ENCODE data around the gene NUP88. TPM values are rescaled to one million over a fixed set of nuclear protein-coding genes. Genes with fewer than 3 reads are reported as not detected.
A peak's percentile ranks its signal among the peaks of the same experiment; 100 is the strongest.

Gene NUP88
- 87.4 and 95.8 TPM in 2 replicates for total RNA-seq
- polyA plus RNA-seq = 50.9 and 52.5 TPM in 2 replicates
- 82.1 and 85.3 TPM in 2 replicates for polyA plus RNA-seq (2011; cell fraction: cytosol; rRNA removed)
- 71.3 and 83.8 TPM in 2 replicates for polyA plus RNA-seq (2011; cell fraction: nucleus; rRNA removed)
- polyA plus RNA-seq (2012) = 58.0 and 90.2 TPM in 2 replicates
- 72.8 and 98.6 TPM in 2 replicates for polyA minus RNA-seq
- 90.5 TPM for polyA minus RNA-seq (2011; cell fraction: cytosol; rRNA and poly(A)+ RNA removed)
- 64.0 and 71.0 TPM in 2 replicates for polyA minus RNA-seq (2011; cell fraction: nucleus; rRNA and poly(A)+ RNA removed)
- Bru-seq, nascent RNA = percentile 81 among the genes with signal in this experiment
- percentile 77 among the genes with signal in this experiment for BruChase-seq, experiment 1, labeled RNA remaining after a 6-hour chase
- BruChase-seq, experiment 2, labeled RNA remaining after a 2-hour chase = percentile 73 among the genes with signal in this experiment
- long read RNA-seq, transcript NUP88-201 (17 exons, 2,194 nt) = minor isoform, 5 of 235 reads
- long read RNA-seq, transcript NUP88-210 (11 exons, 2,081 nt) = minor isoform, 10 of 235 reads
- long read RNA-seq, transcript NUP88-207 (17 exons, 2,916 nt) = major isoform, 168 of 235 reads
- long read RNA-seq, partial matches to known transcripts = 9 of 235 reads
- long read RNA-seq, other reads (novel, unspliced or antisense) = 43 of 235 reads

GRCh38 chr17:5419356-5419958, at the start of gene NUP88:
Gene NUP88, minus strand, starts transcription at chr17:5419662. Its CDS starts 12 bp downstream, at chr17:5419650.
- BruUV-seq (replicated peaks) = TSS peak; percentile 62
- peak; percentile 90 for FAIRE-seq
- POLR2A ChIA-PET = interaction anchor here (0.6 to 1.3 kb wide), 4 partner anchors 19 to 100 kb away, joined by 4 to 9 read pairs (median 4); partner anchors contain the start of genes C1QBP, DERL2 and MIS12

More at GRCh38 chr17:5419356-5419958, at the start of gene NUP88:
- no peaks in the 10 kb centered on the region for H3K27me3 ChIP-seq (ENCODE audit: control insufficient read depth in 2 of 2, insufficient read depth in 2 of 2, low read length in 2 of 2)
- CTCF ChIA-PET = interaction anchor here (1.0 to 1.3 kb wide), 2 partner anchors 20 to 22 kb away, joined by 5 to 27 read pairs; partner anchors contain the start of gene C1QBP
- peak within 1 kb of the TSS; percentile 75 to 94 (median 89) for H3K4me3 ChIP-seq (replicated peaks in 1 of 3; ENCODE audit: insufficient read depth in 1 of 3, low read depth in 1 of 3, low read length in 3 of 3)
- H3K79me2 ChIP-seq (ENCODE audit: control insufficient read depth, insufficient read depth, low read length) = peaks cover 54% of the 10 kb centered on the region
- no peak for TF ChIP-seq MYC (IDR thresholded peaks at IDR 0.05; ENCODE audit: low read depth, low read length)
- peak; percentile 49 for TF ChIP-seq POLR2A (IDR thresholded peaks at IDR 0.05; ENCODE audit: low read depth, low read length)
- no peak for TF ChIP-seq FOS (IDR thresholded peaks at IDR 0.05; ENCODE audit: borderline replicate concordance, insufficient read depth, low read length)
- TF ChIP-seq POLR2AphosphoS5 (IDR thresholded peaks at IDR 0.05; ENCODE audit: insufficient read depth, low read depth, low read length) = peak; percentile 79
- no peak for TF ChIP-seq CTCF (IDR thresholded peaks at IDR 0.05; ENCODE audit: extremely low read depth in 1 of 2, insufficient read depth in 1 of 2, low read depth in 1 of 2, low read length in 2 of 2)
- TF ChIP-seq JUN (IDR thresholded peaks at IDR 0.05; ENCODE audit: borderline replicate concordance, insufficient read depth, insufficient read length, low read depth) = no peak
- TF ChIP-seq GATA2 (IDR thresholded peaks at IDR 0.05; ENCODE audit: insufficient read depth, insufficient read length, low read depth, low read length) = no peak
- no peak for TF ChIP-seq EZH2 (IDR thresholded peaks at IDR 0.05; ENCODE audit: borderline replicate concordance, low read depth, low read length, severe bottlenecking)
- TF ChIP-seq MAX (IDR thresholded peaks at IDR 0.05; ENCODE audit: insufficient read depth, insufficient read length) = peak; percentile 38
- peak within 1 kb of the TSS; percentile 95 for H3K4me2 ChIP-seq (ENCODE audit: insufficient read depth, low read length)
- peak within 1 kb of the TSS; percentile 88 for H2AFZ ChIP-seq (ENCODE audit: low read depth, low read length)
- H3K27ac ChIP-seq (ENCODE audit: insufficient read depth, low read depth, low read length) = peak within 1 kb of the TSS; percentile 79
- peak; percentile 99 for DNase-seq (ENCODE audit: low read depth, low spot score)
- peaks cover 13% of the 10 kb centered on the region for H3K4me1 ChIP-seq (ENCODE audit: control insufficient read depth, extremely low read depth, insufficient read depth, low read length)
- peak within 1 kb of the TSS; percentile 91 for H3K9ac ChIP-seq (replicated peaks; ENCODE audit: extremely low read depth, insufficient read depth, low read length)
- H4K20me1 ChIP-seq (replicated peaks; ENCODE audit: control insufficient read depth, extremely low read depth, insufficient read depth, low read length) = no peaks in the 10 kb centered on the region
- dilution Hi-C loops (cut with MboI; ENCODE audit: extremely low pct_ligation_motif_present, low sequenced_read_pairs) (no loop called here), intact Hi-C loops (cut with micrococcal nuclease) (loop anchor here (1.0 to 5.0 kb wide), 4 partner anchors 20 to 172 kb away; partner anchors contain the start of genes C1QBP, DERL2, MIS12 and RABEP1)
- H3K9me1 ChIP-seq (replicated peaks; ENCODE audit: control insufficient read depth, extremely low read depth, insufficient read depth, low read length) = no peaks in the 10 kb centered on the region
- H3K36me3 ChIP-seq (ENCODE audit: control insufficient read depth in 2 of 2, extremely low read depth in 1 of 2, insufficient read depth in 2 of 2, low read length in 2 of 2) = peaks cover 10 to 12% of the 10 kb centered on the region in 2 experiments
- no peaks in the 10 kb centered on the region for H3K9me3 ChIP-seq (replicated peaks; ENCODE audit: control insufficient read depth, insufficient read depth, low read length)
